ENCODE results near the gene OR3A1.

- TF ChIP-seq, protein P1, sequence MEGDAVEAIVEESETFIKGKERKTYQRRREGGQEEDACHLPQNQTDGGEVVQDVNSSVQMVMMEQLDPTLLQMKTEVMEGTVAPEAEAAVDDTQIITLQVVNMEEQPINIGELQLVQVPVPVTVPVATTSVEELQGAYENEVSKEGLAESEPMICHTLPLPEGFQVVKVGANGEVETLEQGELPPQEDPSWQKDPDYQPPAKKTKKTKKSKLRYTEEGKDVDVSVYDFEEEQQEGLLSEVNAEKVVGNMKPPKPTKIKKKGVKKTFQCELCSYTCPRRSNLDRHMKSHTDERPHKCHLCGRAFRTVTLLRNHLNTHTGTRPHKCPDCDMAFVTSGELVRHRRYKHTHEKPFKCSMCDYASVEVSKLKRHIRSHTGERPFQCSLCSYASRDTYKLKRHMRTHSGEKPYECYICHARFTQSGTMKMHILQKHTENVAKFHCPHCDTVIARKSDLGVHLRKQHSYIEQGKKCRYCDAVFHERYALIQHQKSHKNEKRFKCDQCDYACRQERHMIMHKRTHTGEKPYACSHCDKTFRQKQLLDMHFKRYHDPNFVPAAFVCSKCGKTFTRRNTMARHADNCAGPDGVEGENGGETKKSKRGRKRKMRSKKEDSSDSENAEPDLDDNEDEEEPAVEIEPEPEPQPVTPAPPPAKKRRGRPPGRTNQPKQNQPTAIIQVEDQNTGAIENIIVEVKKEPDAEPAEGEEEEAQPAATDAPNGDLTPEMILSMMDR (IDR thresholded peaks at IDR 0.05) = no peak
- TF ChIP-seq POLR2A (IDR thresholded peaks at IDR 0.05) (no peak), EP300 (IDR thresholded peaks at IDR 0.05) (no peak), POLR2AphosphoS5 (IDR thresholded peaks at IDR 0.05) (no peak)
Observed at GRCh38 chr17:3295632-3296031, 2.5 kb downstream of the OR3A1 start.
